ENCODE measurements around the gene BBOX1.

GRCh38 chr11:27116684-27117083 lies 76.1 kb downstream of the BBOX1 start:
- TF ChIP-seq BHLHE40 (IDR thresholded peaks at IDR 0.05; ENCODE audit: low read depth, low read length) (no peak), CTCF (conservative IDR thresholded peaks at IDR 0.05; ENCODE audit: low read depth, low read length) (no peak), POLR2A (IDR thresholded peaks at IDR 0.05; ENCODE audit: low read depth, low read length) (no peak), CHD1 (IDR thresholded peaks at IDR 0.05; ENCODE audit: low read depth, low read length) (no peak), MAZ (IDR thresholded peaks at IDR 0.05; ENCODE audit: borderline replicate concordance, low read depth, low read length) (no peak), RFX5 (IDR thresholded peaks at IDR 0.05; ENCODE audit: low read depth, low read length) (no peak), CEBPB (IDR thresholded peaks at IDR 0.05; ENCODE audit: low read depth, low read length) (no peak), MXI1 (IDR thresholded peaks at IDR 0.05; ENCODE audit: borderline replicate concordance, low read depth, low read length) (no peak), SMC3 (IDR thresholded peaks at IDR 0.05; ENCODE audit: low read depth, low read length) (no peak), FOS (IDR thresholded peaks at IDR 0.05; ENCODE audit: low read depth, low read length) (no peak), RAD21 (IDR thresholded peaks at IDR 0.05; ENCODE audit: low read length) (no peak), RCOR1 (IDR thresholded peaks at IDR 0.05; ENCODE audit: insufficient replicate concordance, low read length) (no peak)
- TF ChIP-seq, protein P1, sequence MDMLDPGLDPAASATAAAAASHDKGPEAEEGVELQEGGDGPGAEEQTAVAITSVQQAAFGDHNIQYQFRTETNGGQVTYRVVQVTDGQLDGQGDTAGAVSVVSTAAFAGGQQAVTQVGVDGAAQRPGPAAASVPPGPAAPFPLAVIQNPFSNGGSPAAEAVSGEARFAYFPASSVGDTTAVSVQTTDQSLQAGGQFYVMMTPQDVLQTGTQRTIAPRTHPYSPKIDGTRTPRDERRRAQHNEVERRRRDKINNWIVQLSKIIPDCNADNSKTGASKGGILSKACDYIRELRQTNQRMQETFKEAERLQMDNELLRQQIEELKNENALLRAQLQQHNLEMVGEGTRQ (IDR thresholded peaks at IDR 0.05; ENCODE audit: low read depth, low read length): no peak
- TF ChIP-seq, protein P2, sequence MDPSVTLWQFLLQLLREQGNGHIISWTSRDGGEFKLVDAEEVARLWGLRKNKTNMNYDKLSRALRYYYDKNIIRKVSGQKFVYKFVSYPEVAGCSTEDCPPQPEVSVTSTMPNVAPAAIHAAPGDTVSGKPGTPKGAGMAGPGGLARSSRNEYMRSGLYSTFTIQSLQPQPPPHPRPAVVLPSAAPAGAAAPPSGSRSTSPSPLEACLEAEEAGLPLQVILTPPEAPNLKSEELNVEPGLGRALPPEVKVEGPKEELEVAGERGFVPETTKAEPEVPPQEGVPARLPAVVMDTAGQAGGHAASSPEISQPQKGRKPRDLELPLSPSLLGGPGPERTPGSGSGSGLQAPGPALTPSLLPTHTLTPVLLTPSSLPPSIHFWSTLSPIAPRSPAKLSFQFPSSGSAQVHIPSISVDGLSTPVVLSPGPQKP (IDR thresholded peaks at IDR 0.05; ENCODE audit: borderline replicate concordance, low read depth, low read length): no peak

All from IMR-90 (cell line).